ENCODE measurements around the gene CPLX3. TPM values are rescaled to one million over a fixed set of nuclear protein-coding genes. Genes with fewer than 3 reads are reported as not detected.

Gene CPLX3
- total RNA-seq, 1 donor from 2014 or later = not detected

DNA sequence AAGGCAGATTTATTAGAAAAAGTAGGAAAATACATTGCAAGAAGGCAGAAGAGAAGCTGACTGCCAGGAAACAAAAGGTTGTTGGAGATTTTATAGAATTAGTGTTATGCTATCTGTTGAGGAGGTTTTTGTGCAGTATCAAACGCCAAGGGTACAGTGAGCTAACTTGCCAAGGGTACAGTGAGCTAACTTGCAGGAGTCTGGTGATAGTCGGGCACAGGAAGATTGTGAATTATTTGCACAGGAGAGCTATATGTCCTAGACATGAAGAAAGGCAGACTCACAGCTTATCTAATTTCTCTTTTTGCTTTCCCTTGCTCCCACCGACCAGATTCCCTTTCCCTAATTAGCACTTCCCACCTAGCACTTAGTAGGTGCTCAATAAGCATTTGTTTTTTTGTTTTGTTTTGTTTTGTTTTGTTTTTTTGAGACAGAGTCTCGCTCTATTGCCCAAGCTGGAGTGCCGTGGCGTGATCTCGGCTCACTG is 47.2 kb upstream of the CPLX3 start:
- Mint-ChIP-seq H3K4me3 (ENCODE audit: unreplicated experiment) (no peak overlapping the region), H3K27me3 (ENCODE audit: unreplicated experiment) (no peaks in the 10 kb centered on the region), H3K36me3 (ENCODE audit: unreplicated experiment) (no peaks in the 10 kb centered on the region), H3K9me3 (ENCODE audit: unreplicated experiment) (no peaks in the 10 kb centered on the region), H3K27ac (ENCODE audit: unreplicated experiment) (no peak overlapping the region), H3K4me1 (ENCODE audit: unreplicated experiment) (peaks cover 48% of the 10 kb centered on the region)
- no peak for DNase-seq (ENCODE audit: extremely low spot score, unreplicated experiment)
- TF ChIP-seq, protein P1, sequence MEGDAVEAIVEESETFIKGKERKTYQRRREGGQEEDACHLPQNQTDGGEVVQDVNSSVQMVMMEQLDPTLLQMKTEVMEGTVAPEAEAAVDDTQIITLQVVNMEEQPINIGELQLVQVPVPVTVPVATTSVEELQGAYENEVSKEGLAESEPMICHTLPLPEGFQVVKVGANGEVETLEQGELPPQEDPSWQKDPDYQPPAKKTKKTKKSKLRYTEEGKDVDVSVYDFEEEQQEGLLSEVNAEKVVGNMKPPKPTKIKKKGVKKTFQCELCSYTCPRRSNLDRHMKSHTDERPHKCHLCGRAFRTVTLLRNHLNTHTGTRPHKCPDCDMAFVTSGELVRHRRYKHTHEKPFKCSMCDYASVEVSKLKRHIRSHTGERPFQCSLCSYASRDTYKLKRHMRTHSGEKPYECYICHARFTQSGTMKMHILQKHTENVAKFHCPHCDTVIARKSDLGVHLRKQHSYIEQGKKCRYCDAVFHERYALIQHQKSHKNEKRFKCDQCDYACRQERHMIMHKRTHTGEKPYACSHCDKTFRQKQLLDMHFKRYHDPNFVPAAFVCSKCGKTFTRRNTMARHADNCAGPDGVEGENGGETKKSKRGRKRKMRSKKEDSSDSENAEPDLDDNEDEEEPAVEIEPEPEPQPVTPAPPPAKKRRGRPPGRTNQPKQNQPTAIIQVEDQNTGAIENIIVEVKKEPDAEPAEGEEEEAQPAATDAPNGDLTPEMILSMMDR (IDR thresholded peaks at IDR 0.05) = no peak

DNA sequence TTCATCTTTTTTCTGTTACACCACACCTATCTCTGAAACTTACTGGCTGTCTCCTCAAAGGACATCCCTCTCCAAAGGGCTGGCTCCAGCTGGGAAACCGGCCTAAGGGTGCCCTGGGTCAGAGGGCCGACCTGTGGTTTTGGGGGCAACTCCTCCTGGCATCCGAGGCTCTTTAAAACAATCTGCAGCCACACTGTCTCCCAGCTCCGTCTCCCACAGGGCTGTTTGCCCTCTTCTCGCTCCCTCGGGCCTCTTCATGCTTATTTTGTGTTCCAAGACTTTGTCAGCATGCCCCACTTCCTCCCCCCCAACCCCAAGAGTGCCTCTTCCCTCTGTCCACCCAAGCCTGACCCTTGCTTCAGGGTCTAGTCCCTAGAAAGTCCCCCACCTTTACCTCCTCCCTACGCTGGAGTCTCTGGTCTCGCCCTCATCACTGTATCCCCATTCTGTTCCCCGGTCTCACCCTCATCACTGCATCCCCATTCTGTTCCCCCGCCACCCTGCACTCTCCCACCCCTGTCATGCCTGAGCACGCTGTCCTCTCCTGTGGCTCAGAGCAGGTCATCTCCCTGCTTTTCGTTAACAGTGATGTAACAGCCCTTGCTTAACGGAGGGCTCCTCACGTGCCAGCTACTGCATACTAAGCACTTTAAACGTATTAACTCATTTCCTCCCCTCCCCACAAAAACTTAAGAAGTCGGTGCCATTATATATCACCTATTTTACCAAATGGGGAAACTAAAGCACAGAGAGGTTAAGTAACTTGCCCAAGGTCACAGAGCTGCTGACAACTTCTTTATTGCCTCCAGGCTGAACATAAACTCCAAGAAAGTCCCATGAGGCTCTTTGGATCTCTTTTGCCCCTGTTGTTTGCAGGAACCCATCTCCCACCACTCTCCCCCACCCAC is 45.6 kb upstream of the CPLX3 start:
- TF ChIP-seq, protein P1 (IDR thresholded peaks at IDR 0.05) = no peak
- Mint-ChIP-seq H3K9me3 (ENCODE audit: unreplicated experiment) (no peaks in the 10 kb centered on the region), H3K4me3 (ENCODE audit: unreplicated experiment) (peak overlapping the region; percentile 66), H3K27me3 (ENCODE audit: unreplicated experiment) (no peaks in the 10 kb centered on the region), H3K4me1 (ENCODE audit: unreplicated experiment) (peaks cover 57% of the 10 kb centered on the region), H3K27ac (ENCODE audit: unreplicated experiment) (no peak overlapping the region), H3K36me3 (ENCODE audit: unreplicated experiment) (no peaks in the 10 kb centered on the region)
- DNase-seq (ENCODE audit: extremely low spot score, unreplicated experiment) = no peak

DNA sequence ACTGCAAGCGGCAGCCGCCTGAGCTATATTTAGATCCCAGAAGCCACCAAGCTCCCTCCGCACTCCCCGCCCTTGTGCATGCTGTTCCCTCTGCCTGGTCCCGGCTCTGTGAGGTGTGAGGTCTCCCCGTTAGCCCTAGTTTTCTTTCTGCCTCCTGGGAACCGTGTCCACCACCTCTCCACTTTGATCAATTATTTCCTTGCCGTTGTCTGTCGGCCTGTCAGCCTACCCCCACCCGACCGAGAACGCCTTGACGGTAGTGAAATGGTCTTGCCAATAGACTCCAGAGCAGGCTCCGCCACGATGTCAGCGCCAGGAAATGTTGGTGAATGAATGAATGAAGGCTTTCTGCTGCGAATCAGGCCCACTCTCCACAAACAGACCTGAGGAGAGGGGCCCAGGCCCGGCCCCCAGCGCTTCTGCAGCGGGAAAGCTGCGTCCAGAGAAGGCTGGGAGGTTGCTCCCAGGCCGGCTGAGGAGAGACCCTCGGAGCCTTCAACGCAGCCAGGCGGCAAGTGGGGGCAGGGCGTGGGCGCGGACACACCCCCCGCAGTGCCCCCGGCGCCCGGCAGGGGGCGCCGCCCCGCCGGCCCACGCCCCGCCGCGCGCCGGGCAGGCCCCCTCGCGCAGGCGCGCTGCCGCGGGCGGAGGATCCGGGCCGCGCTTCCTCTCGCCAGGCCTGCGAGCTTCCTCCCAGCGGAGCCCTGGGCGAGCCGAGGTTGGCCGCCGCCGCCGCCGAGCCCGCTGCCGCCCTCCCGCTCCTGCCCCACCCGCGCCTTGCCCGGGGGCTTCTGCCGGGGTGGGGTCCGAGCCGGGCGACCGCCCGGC is 44.8 kb upstream of the CPLX3 start, which contains the start of gene CSK:
Gene CSK, plus strand, starts transcription at position 650 of the 828 bp plus-strand sequence. CDS start 16,218 bp downstream, outside the sequence.
- Mint-ChIP-seq H3K4me1 (ENCODE audit: unreplicated experiment) (peaks cover 61% of the 10 kb centered on the region), H3K4me3 (ENCODE audit: unreplicated experiment) (peak within 1 kb of the TSS; percentile 81), H3K36me3 (ENCODE audit: unreplicated experiment) (no peaks in the 10 kb centered on the region), H3K27me3 (ENCODE audit: unreplicated experiment) (no peaks in the 10 kb centered on the region), H3K9me3 (ENCODE audit: unreplicated experiment) (no peaks in the 10 kb centered on the region), H3K27ac (ENCODE audit: unreplicated experiment) (peak within 1 kb of the TSS; percentile 79)
- TF ChIP-seq, protein P1 (IDR thresholded peaks at IDR 0.05) = peak; percentile 60
- peak; percentile 93 for DNase-seq (ENCODE audit: extremely low spot score, unreplicated experiment)

DNA sequence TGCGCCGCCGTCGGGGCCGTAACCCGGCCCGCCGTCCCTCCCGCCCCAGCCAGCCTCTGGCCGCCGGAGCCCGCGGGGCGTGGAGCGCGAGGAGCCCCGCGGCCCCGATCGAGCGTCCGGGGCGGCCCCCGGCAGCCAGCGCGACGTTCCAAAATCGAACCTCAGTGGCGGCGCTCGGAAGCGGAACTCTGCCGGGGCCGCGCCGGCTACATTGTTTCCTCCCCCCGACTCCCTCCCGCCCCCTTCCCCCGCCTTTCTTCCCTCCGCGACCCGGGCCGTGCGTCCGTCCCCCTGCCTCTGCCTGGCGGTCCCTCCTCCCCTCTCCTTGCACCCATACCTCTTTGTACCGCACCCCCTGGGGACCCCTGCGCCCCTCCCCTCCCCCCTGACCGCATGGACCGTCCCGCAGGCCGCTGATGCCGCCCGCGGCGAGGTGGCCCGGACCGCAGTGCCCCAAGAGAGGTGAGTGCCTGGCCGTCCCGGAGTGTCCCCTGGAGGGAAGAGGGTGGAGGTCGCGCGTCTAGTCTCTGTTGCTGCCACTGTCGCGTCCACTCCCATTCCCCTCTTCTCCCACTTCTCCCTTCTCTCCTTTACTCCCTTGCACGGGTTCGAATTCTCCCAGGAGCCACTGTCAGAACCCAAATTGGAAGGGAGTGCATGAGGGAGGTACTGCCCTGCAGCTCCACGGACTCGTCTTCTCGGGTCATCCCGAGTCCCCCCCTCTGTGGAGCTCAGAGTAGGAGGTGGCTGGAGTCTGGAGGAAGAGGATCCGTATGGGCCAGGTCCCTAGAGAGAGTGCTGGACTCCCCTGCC is 44.0 kb upstream of the CPLX3 start:
- peaks cover 60% of the 10 kb centered on the region for H3K4me1 Mint-ChIP-seq (ENCODE audit: unreplicated experiment)
- TF ChIP-seq, protein P1 (IDR thresholded peaks at IDR 0.05) = no peak
- no peaks in the 10 kb centered on the region for H3K9me3 Mint-ChIP-seq (ENCODE audit: unreplicated experiment)
- peak overlapping the region; percentile 81 for H3K4me3 Mint-ChIP-seq (ENCODE audit: unreplicated experiment)
- no peaks in the 10 kb centered on the region for H3K27me3 Mint-ChIP-seq (ENCODE audit: unreplicated experiment)
- peak overlapping the region; percentile 79 for H3K27ac Mint-ChIP-seq (ENCODE audit: unreplicated experiment)
- DNase-seq (ENCODE audit: extremely low spot score, unreplicated experiment) = no peak
- H3K36me3 Mint-ChIP-seq (ENCODE audit: unreplicated experiment) = no peaks in the 10 kb centered on the region
